ENCODE results near the gene HIVEP3. TPM values are rescaled to one million over a fixed set of nuclear protein-coding genes. Genes with fewer than 3 reads are reported as not detected.

Gene HIVEP3
- total and polyA plus RNA-seq, 2 of the 13 experiments (the other 11 are each of a cell fraction or from before 2014, with no cell fraction given), result 0.05 TPM; not detected in 1

DNA sequence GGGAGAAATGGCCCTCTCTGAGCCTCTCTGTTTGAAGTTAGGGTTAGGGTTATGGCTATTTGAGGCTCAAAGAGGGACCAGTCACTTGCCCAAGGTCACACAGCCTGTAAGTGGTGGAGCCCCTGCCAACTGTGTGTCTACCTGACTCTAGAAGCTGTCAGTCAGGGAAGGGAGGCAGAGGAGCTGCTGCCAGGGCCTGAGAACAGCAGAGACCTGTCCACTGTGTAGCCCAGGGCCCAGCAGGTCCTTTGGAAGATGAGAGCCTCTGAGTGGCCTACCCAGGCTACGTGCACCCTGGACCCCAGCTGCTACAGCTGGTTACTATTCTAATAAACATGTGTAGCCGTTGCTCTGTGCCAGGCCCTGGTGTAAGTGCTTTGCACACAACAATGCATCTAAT, 419.1 kb downstream of the HIVEP3 start:
- Histone ChIP-seq H3K4me1 (ENCODE audit: insufficient read depth, low read length) (no peaks in the 10 kb centered on the region), H3K4me3 (replicated peaks in 1 of 3; ENCODE audit: insufficient read depth in 1 of 3, low read depth in 2 of 3, low read length in 3 of 3) (no peak overlapping the region), H3K9me3 (ENCODE audit: low read length) (no peaks in the 10 kb centered on the region), H3K9ac (ENCODE audit: insufficient read depth, low read depth, low read length) (no peak overlapping the region), H2AFZ (ENCODE audit: low read length) (no peak overlapping the region), H3K27ac (ENCODE audit: extremely low read length, insufficient read depth, low read length) (no peak overlapping the region), H4K20me1 (ENCODE audit: insufficient read depth, low read length) (no peaks in the 10 kb centered on the region), H3K36me3 (replicated peaks in 1 of 2; ENCODE audit: control insufficient read depth in 1 of 2, insufficient read depth in 2 of 2, low read length in 2 of 2) (no peaks in the 10 kb centered on the region), H3K4me2 (ENCODE audit: low read depth, low read length) (no peak overlapping the region), H3K79me2 (ENCODE audit: insufficient read depth, low read length) (no peaks in the 10 kb centered on the region), H3K27me3 (ENCODE audit: control insufficient read depth in 1 of 2, insufficient read depth in 2 of 2, low read length in 2 of 2) (peaks cover 0 to 8% of the 10 kb centered on the region in 2 experiments; a peak in 2 of 5 replicates)
- FAIRE-seq, result no peak
- WGBS (ENCODE audit: low lambda C conversion rate), result 16% methylated on average over 2 of the region's 2 CpGs
- POLR2A ChIA-PET, result no interaction called here
- CTCF ChIA-PET (ENCODE audit: low intra/inter-chr PET ratio, low total read pairs), result no interaction called here
- no peak for ATAC-seq
- no peak for DNase-seq (ENCODE audit: low spot score)
- intact Hi-C loops (cut with micrococcal nuclease; ENCODE audit: unreplicated experiment) (no loop called here), in situ Hi-C loops (cut with HindIII; ENCODE audit: extremely low pct_ligation_motif_present, low pct_unique_long_range_greater_than_20kb) (no loop called here)
- no TSS peak for BruUV-seq (replicated peaks)
- TF ChIP-seq ZNF256 (CRISPR knock-in tag; conservative IDR thresholded peaks at IDR 0.05), result no peak
- no peak for TF ChIP-seq PHB2 (IDR thresholded peaks at IDR 0.05; ENCODE audit: partially characterized antibody)
- TF ChIP-seq, protein P1, sequence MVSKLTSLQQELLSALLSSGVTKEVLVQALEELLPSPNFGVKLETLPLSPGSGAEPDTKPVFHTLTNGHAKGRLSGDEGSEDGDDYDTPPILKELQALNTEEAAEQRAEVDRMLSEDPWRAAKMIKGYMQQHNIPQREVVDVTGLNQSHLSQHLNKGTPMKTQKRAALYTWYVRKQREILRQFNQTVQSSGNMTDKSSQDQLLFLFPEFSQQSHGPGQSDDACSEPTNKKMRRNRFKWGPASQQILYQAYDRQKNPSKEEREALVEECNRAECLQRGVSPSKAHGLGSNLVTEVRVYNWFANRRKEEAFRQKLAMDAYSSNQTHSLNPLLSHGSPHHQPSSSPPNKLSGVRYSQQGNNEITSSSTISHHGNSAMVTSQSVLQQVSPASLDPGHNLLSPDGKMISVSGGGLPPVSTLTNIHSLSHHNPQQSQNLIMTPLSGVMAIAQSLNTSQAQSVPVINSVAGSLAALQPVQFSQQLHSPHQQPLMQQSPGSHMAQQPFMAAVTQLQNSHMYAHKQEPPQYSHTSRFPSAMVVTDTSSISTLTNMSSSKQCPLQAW (CRISPR knock-in tag; IDR thresholded peaks at IDR 0.05), result no peak
- TF ChIP-seq ZSCAN9 (CRISPR knock-in tag; IDR thresholded peaks at IDR 0.05; ENCODE audit: borderline replicate concordance), result no peak
- TF ChIP-seq GPBP1L1 (CRISPR knock-in tag; IDR thresholded peaks at IDR 0.05), result no peak
- TF ChIP-seq TOPORS (CRISPR knock-in tag; IDR thresholded peaks at IDR 0.05), result no peak
- no peak for TF ChIP-seq ZNF138 (CRISPR knock-in tag; IDR thresholded peaks at IDR 0.05; ENCODE audit: low read depth)
- no peak for TF ChIP-seq JARID2 (CRISPR knock-in tag; IDR thresholded peaks at IDR 0.05; ENCODE audit: insufficient replicate concordance)
- no peak for TF ChIP-seq TBX2 (CRISPR knock-in tag; IDR thresholded peaks at IDR 0.05; ENCODE audit: borderline replicate concordance)
- TF ChIP-seq, protein P2, sequence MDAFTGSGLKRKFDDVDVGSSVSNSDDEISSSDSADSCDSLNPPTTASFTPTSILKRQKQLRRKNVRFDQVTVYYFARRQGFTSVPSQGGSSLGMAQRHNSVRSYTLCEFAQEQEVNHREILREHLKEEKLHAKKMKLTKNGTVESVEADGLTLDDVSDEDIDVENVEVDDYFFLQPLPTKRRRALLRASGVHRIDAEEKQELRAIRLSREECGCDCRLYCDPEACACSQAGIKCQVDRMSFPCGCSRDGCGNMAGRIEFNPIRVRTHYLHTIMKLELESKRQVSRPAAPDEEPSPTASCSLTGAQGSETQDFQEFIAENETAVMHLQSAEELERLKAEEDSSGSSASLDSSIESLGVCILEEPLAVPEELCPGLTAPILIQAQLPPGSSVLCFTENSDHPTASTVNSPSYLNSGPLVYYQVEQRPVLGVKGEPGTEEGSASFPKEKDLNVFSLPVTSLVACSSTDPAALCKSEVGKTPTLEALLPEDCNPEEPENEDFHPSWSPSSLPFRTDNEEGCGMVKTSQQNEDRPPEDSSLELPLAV (CRISPR knock-in tag; conservative IDR thresholded peaks at IDR 0.05; ENCODE audit: low read depth), result no peak
- no peak for TF ChIP-seq ZNF788 (CRISPR knock-in tag; IDR thresholded peaks at IDR 0.05; ENCODE audit: borderline replicate concordance)
- no peak for TF ChIP-seq ATF7-NPFF (CRISPR knock-in tag; IDR thresholded peaks at IDR 0.05; ENCODE audit: low read depth)
- TF ChIP-seq ZSCAN20 (CRISPR knock-in tag; IDR thresholded peaks at IDR 0.05; ENCODE audit: borderline replicate concordance), result no peak
- TF ChIP-seq ZNF180 (CRISPR knock-in tag; IDR thresholded peaks at IDR 0.05; ENCODE audit: borderline replicate concordance, low read depth), result no peak
- no peak for TF ChIP-seq PCBP1 (IDR thresholded peaks at IDR 0.05; ENCODE audit: borderline replicate concordance, low read depth, low read length)
- no peak for TF ChIP-seq HCFC1 (IDR thresholded peaks at IDR 0.05; ENCODE audit: low read depth, low read length)
- TF ChIP-seq, protein P3, sequence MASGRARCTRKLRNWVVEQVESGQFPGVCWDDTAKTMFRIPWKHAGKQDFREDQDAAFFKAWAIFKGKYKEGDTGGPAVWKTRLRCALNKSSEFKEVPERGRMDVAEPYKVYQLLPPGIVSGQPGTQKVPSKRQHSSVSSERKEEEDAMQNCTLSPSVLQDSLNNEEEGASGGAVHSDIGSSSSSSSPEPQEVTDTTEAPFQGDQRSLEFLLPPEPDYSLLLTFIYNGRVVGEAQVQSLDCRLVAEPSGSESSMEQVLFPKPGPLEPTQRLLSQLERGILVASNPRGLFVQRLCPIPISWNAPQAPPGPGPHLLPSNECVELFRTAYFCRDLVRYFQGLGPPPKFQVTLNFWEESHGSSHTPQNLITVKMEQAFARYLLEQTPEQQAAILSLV (CRISPR knock-in tag; IDR thresholded peaks at IDR 0.05; ENCODE audit: borderline replicate concordance), result no peak
- no peak for TF ChIP-seq ZBTB7B (CRISPR knock-in tag; IDR thresholded peaks at IDR 0.05)

All from HepG2 (cell line).